Right forelimb (tissue), 1 donor: ENCODE results near the gene HYAL4.
"Not testable (repeated sequence)": the region's sequence is repeated elsewhere in the genome, so short reads cannot be mapped to it uniquely, and the experiment has no call there.

Experiments
- DNase-seq: peaks from one replicate; pipeline ENCODE4 v3.0.0-alpha.2; 2018

HYAL4 gene

GRCh38 chr7:123844712-123845219 is at the start of gene HYAL4:
Gene HYAL4, plus strand, starts transcription at chr7:123845169. Its CDS starts 23,105 bp downstream, at chr7:123868274.
- no peak for DNase-seq

- no peak for DNase-seq
These were observed 49.1 kb upstream of the HYAL4 start for GRCh38 chr7:123795917-123796316.

GRCh38 chr7:123796568-123796967 is 48.4 kb upstream of the HYAL4 start:
- no peak for DNase-seq

DNA sequence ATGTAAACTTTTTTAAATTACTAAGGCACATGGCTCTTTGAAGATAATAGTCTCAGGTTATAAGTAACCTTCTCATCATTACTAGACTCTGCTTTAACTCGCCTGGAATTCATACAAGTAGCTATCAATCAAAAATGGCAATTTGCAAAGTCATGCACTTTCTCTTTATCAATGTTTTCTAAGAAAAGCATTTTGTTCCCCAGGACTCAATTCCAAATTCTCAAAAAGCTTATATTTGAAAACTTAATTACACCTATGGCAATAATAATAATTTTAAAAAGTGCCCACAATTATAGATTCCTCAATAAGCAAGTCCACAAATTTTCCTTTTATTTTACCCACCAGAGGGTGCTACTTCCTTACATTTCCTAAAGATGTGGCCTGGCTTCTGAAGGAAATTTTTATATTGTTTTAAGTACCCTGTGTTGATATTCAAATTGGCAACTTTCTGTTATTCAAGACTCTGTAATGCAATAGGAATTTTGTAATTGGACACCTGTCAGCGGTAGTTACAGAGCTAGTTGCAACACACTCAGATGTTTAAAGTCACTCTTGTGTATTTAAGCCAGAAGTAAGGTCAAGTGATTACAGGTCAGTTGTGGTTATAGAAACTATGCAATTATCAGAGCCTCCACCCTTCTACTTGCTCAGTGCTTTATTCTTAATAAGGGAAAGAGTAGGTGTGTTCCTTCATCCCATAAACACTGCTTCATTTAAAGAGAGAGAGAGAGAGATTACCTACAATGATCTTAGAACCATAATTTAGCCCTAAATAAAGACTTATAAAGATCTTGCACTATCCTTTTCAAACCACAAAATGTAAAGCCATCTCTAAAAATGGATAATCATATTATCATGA is 47.1 kb upstream of the HYAL4 start:
- DNase-seq, result no peak

GRCh38 chr7:123798532-123799188 is 46.3 kb upstream of the HYAL4 start:
- no peak for DNase-seq

GRCh38 chr7:123802249-123802648 is 42.7 kb upstream of the HYAL4 start:
- DNase-seq, result no peak

GRCh38 chr7:123805287-123805686 is 39.7 kb upstream of the HYAL4 start:
- DNase-seq, result no peak

DNA sequence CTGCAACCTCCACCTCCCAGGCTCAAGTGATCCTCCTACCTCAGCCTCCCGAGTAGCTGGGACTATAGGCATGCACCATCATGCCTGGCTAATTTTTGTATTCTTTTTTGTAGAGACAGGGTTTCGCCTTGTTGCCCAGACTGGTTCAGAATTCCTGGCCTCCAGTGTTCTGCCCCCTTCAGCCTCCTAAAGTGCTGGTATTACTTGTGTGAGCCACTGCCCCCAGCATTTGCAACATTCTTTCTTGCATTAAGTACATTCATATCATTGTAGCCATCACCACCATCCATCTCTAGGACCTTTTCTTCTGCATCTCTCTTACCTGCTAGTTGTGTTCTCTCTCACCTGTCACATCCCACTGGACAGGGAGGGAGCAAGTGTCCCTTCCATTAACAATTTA is 35.5 kb upstream of the HYAL4 start:
- DNase-seq, result no peak

DNA sequence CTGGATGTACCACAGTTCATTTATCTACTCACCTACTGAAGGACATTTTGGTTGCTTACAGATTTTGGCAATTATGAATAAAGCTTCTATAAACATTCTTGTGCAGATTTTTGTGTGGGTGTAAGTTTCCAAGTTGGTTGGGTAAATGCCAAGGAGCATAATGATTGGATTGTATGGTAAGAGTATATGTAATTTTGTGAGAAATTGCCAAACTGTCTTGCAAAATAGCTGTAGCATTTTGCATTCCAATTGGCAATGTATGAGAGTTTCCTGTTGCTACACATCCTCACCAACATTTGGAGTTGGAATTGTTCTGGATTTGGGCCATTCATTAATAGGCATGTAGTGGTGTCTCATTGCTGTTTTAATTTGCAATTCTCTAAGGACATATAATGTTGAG is 33.9 kb upstream of the HYAL4 start:
- no peak for DNase-seq

DNA sequence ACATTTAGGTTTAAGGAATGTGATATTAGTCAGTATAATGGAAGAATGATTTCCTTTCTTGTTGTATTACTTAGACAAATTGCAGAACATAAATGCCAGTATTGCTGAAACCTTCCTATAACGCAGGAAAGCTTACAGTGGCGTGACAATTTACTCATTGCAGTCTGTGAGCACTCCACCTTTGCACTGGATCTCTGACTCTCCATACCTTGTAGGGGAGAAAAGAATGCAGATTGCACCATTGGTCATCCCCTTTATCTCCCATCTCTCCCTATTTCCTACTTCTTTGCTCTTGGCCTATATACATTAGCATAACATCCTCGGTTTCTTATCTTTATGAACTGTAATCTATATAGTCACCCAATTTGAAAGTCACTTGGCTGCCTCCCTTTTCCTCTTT is 28.1 kb upstream of the HYAL4 start:
- no peak for DNase-seq

DNA sequence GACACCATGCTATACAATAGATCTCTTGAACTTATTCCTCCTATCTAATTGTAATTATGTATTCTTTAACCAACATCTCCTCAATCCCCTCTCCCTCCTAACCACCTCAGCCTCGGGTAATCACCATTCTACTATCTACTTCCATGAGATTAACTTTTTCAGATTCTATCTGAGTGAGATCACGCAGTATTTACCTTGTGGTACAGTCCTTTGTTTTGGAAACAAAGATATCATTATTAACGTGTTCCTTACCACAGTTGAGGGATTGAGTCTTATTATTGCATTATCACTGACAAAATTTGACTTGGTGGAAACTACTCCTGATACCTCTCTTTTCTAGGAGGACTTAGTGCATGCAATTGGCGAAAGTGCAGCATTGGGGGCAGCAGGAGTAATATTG is 26.0 kb upstream of the HYAL4 start:
- DNase-seq, result no peak

DNA sequence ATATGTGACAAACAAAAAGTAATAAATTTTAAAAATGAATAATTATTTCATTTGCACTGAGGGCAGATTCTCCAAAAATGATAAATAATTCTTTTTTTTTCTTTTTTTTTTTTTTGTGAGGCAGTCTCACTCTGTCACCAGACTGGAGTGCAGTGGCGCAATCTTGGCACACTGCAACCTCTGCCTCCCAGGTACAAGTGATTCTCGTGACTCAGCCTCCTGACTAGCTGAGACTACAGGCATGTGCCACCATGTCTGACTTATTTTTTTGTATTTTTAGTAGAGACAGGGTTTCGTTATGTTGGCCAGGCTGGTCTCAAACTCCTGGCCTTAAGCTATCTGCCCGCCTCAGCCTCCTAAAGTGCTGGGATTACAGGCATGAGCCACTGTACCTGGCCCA is 25.2 kb upstream of the HYAL4 start:
- DNase-seq, result not testable (repeated sequence)

DNA sequence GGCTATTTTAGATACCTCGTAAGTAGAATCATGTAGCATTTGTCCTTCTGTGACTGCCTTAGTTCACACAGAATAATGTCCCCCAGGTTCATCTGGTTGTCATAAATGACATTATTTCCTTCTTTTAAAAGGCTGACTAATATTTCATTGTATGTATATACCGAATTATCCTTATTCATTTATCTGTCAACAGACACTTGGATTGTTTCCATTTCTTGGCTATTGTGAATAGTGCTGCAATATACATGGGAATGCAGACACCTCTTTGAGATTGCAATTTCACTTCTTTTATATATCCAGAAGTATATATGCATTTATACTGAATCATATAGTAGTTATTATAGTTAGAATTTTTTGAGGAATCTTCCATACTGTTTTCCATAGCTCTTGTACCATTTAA is 24.1 kb upstream of the HYAL4 start:
- no peak for DNase-seq

DNA sequence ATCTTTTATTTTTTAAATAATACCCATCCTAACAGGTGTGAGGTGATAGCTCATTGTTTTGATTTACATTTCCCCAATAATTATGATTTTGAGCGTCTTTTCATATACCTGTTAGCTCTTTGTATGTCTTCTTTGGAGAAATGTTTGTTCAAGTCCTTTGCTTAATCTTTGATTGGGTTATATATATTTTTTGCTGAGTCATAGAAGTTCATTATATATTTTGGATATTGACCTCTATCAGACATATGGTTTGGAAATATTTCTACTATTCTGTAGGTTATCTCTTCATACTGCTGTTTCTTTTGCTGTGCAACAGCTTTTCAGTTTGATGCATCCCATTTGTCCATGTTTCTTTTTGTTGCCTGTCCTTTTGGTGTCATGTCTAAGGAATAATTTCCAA is 23.6 kb upstream of the HYAL4 start:
- DNase-seq, result no peak

- no peak for DNase-seq
These were observed 20.8 kb upstream of the HYAL4 start for GRCh38 chr7:123823898-123824753.

- no peak for DNase-seq
These were observed 20.3 kb upstream of the HYAL4 start for GRCh38 chr7:123824754-123825067.

DNA sequence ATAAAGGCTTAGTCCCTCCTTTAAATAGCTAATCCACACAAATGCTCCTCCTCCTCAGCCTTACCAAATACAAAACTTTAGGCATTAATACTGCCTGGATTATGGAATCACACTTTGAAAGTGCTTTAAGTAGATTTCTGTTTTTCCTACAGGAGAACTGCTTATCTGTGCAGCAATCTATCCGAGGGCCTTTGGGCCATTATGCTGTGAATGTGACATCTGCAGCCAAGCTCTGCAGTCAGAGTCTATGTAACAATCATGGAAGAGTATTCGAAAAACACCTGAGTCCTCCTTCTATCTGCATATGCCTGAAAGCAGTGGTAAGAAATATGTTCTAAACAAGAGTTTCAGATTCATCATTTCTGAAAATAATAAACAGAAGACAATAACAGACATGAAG is 16.2 kb upstream of the HYAL4 start:
- no peak for DNase-seq

GRCh38 chr7:123836656-123837055 is 8.3 kb upstream of the HYAL4 start:
- no peak for DNase-seq

- not testable (repeated sequence) for DNase-seq
These were observed 5.9 kb upstream of the HYAL4 start for GRCh38 chr7:123839106-123839505.

DNA sequence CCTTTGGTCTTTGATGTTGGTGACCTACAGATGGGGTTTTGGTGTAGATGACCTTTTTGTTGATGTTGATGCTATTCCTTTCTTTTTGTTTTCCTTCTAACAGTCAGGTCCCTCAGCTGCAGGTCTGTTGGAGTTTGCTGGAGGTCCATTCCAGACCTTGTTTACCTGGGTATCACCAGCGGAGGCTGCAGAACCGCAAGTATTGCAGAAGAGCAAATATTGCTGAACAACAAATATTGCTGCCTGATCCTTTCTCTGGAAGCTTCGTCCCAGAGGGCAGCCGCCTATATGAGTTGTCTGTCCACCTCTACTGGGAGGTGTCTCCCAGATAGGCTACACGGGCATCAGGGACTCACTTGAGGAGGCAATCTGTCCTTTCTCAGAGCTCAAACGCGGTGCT is 827 bp upstream of the HYAL4 start:
- not testable (repeated sequence) for DNase-seq

DNA sequence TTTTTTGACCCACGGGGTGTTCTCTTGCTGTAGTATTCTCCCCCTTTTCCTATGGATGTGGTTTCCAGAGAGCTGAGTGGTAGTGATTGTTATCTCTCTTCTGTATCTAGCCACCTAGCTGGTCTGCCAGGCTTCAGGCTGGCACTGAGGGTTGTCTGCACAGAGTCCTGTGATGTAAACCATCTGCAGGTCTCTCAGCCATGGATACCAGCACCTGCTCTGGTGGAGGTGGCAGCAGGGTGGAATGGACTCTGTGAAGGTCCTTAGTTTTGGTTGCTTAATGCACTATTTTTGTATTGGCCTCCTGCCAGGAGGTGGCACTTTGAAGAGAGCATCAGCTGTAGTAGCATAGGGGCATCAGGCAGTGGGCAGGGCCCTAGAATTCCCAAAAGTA is 851 bp downstream of the HYAL4 start:
- no peak for DNase-seq

GRCh38 chr7:123846217-123846891 is 1.4 kb downstream of the HYAL4 start:
- DNase-seq, result no peak

DNA sequence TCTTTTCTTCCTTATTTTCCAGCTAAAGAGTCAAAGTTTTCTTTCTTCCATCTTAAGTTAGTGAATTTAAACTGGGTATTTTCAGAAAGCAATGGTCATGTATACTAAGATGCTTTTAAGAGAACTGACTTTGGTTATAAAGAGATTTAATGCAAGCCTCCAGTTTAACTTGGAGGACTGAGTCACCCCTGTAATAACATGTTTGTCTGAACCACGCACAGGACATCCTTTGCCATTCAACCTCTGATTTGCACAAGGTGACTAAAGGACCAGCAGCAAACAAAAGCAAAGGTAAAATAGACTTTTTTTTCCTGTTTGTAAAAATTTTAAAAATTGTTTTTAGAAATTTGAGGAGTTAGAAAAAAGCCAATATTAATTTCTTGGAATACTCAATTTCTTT is 2.9 kb downstream of the HYAL4 start:
- DNase-seq, result no peak
